GM20000 (cell line): ENCODE data around the gene SYDE2.
"Not testable (repeated sequence)": the region's sequence is repeated elsewhere in the genome, so short reads cannot be mapped to it uniquely, and the experiment has no call there.

Source experiments
- DNase-seq: peaks from one replicate; pipeline ENCODE4 v3.0.0; 2012; ENCODE audit warnings: low spot score
- TF ChIP-seq, protein P1 (sequence below): IDR thresholded peaks from 2 replicates; pipeline ENCODE4 v1.5.1; 2012; ENCODE audit warnings: mild to moderate bottlenecking, control low read depth; ENCODE audit errors: extremely low read depth, missing control alignments

Gene SYDE2

DNA sequence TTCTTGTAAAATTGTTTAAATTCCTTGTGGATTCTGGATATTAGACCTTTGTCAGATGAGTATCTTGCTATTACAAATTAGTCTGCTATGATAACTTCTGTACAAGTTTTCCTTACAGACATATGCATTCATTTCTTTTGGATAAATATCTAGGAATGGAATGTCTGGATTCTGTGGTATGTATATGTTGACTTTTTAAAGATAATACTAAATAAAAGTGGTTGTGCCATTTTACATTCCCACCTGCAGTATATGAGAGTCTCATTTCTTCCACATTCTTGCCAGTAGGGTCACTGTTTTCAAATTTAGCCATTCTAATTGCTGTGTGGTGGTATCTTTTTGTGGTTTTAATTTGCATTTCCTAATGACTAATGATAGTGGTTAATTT, 53.9 kb downstream of the SYDE2 start:
- TF ChIP-seq, protein P1, sequence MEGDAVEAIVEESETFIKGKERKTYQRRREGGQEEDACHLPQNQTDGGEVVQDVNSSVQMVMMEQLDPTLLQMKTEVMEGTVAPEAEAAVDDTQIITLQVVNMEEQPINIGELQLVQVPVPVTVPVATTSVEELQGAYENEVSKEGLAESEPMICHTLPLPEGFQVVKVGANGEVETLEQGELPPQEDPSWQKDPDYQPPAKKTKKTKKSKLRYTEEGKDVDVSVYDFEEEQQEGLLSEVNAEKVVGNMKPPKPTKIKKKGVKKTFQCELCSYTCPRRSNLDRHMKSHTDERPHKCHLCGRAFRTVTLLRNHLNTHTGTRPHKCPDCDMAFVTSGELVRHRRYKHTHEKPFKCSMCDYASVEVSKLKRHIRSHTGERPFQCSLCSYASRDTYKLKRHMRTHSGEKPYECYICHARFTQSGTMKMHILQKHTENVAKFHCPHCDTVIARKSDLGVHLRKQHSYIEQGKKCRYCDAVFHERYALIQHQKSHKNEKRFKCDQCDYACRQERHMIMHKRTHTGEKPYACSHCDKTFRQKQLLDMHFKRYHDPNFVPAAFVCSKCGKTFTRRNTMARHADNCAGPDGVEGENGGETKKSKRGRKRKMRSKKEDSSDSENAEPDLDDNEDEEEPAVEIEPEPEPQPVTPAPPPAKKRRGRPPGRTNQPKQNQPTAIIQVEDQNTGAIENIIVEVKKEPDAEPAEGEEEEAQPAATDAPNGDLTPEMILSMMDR: no peak
- no peak for DNase-seq

DNA sequence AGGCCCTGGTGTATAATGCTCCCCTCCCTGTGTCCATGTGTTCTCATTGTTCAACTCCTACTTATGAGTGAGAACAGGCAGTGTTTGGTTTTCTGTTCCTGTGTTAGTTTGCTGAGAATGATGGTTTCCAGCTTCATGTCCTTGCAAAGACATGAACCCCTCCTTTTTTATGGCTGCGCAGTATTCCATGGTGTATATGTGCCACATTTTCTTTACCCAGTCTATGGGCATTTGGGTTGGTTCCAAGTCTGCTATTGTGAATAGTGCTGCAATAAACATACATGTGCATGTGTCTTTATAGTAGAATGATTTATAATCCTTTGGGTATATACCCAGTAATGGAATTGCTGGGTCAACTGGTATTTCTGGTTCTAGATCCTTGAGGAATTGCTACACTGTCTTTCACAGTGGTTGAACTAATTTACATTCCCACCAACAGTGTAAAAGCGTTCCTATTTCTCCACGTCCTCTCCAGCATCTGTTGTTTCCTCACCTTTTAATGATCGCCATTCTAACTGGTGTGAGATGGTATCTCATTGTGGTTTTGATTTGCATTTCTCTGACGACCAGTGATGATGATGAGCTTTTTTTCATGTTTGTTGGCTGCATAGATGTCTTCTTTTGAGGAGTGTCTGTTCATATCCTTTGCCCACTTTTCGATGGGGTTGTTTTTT, 54.4 kb downstream of the SYDE2 start:
- not testable (repeated sequence) for DNase-seq

DNA sequence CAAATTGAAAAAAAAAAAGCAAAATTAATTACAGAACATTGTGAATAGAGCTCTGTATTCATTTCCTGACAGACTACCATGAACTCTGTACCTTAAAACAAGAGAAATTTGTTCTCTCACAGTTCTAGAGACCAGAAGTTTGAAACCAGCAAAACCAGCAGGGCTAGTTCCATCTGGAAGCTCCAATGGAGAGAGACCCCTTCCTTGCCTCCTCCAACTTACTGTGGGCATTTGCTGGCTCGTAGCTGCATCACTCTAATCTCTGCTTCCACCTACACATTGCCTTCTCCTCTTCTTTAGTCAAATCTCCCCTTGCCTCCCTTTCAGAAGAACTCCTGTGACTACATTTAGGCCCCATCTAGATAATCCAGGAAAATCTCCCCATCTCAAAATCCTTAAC, 56.5 kb downstream of the SYDE2 start:
- TF ChIP-seq, protein P1: no peak
- DNase-seq: no peak

DNA sequence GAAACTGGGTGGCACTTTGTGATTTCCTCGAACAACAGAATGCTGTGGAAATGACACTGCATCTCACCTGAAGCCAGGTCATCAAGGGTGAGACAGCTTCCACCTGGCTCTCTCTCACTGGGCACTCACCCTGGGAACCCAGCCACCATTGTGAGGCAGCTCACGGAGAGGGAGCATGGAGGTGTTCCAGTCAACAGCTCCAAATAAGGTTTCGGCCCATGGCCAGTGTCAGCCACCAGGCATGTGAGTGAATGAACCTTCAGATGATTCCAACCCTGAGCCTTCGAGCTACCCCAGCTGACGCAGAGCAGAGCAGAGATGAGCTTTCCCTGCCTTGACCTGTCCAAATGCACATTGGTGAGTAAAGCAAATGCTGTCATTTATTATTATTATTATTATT, 58.1 kb downstream of the SYDE2 start:
- TF ChIP-seq, protein P1: no peak
- DNase-seq: no peak

DNA sequence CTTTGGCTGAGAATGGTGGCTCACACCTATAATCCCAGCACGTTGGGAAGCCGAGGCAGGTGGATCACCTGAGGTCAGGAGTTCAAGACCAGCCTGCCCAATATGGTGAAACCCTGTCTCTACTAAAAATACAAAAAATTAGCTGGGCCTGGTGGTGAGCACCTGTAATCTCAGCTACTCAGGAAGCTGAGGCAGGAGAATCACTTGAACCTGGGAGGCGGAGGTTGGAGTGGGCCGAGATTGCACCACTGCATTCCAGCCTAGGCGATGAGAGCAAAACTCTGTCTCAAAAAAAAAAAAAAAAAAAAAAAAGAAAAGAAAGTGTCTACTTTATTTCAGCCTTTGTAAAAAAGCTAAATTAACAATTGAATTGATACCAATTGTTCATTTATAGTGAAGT, 62.4 kb downstream of the SYDE2 start:
- not testable (repeated sequence) for DNase-seq

DNA sequence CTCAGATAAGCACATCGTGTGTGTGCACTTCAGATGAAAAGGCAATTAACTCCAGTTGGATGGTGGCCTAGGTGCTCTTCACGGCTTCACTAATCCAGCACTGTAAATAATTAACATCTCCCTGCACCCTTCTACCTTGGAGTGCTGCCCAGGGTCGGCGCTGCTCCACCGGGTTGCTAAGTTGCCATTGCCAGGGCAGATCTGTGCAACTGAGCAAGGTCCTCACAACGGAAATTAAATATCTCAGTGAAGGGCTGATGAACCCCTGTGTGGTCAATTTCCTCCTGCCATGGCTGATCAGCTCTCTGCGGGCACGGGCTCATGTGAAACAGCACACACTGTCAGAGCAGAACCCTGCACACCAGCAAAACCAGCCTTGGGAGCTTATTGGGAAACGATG, 63.2 kb downstream of the SYDE2 start:
- no peak for DNase-seq
- TF ChIP-seq, protein P1: no peak

DNA sequence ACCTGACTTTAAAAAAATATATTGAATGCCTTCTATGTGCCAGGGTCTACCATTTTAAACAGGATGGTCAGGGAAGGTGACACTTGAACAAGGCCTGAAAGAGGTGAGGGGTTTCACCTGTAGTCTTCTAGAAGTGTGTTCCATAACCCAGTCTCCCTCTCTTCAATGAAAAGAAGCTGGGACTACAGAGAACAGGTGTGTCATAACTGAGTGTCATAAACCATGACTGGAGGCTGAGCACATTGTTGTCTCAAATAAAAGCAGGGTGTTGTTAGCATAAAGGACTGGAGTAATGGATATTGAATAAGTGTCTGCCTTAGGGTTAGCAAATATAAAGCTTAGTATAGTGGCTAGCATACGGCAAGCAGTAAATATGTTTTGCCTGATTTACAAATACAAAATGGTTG, 65.4 kb downstream of the SYDE2 start:
- TF ChIP-seq, protein P1: no peak
- no peak for DNase-seq

DNA sequence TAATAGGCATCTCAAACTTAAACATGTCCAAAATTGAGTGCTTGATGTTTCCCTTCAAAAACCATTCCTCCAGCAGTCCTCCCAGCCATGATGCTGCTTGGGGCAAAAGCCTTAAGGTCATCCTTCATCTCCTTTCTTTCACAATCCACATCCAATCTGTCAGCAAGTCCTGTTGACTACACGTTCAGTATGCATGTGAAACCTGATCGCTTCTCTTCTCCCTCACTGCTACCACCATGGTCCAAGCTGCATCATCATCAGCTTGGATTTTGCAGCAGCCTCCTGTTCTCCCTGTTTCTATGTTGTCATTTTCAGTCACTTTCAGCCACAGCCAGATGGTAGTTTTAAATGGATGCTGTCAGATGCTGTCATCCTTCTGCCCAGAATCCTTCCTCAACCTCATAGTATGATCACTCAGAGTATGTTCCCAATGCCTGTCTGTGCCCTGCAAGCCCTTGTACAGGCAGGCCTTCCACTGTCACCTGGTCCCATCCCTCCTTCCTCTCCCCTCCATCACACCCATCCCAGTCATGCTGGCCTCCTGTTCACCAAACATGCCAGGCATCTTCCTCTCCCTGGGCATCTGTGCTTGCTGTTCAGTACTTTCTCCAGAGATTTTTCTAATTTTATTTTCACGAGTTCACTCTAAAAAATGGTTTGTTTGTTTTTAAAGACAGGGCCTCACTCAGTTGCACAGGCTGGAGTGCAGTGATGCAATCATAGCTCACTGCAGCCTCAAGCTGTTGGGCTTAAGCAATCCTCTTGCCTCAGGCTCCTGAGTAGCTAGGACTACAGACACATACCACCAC, 66.0 kb downstream of the SYDE2 start:
- TF ChIP-seq, protein P1: no peak
- DNase-seq: no peak
